HEK293 (cell line): ENCODE measurements around the gene EGR2.

Experiments used
- CTCF ChIA-PET: fragments of 350-600 bp; formaldehyde crosslinking; extraction: SDS; loops from one replicate; lab custom pipeline; 2021; ENCODE audit warnings: antibody characterized with exemption; lab: Yijun Ruan, JAX
- POLR2A ChIA-PET: fragments of 300-600 bp; formaldehyde crosslinking; extraction: SDS; loops from one replicate; lab custom pipeline; 2020; ENCODE audit warnings: antibody characterized with exemption, inconsistent platforms; lab: Yijun Ruan, JAX
- H3K27ac ChIP-seq: fragments of 200-500 bp; sonication (Bioruptor generic); 2 replicates; pipeline ENCODE4 v1.5.1; 2014; ENCODE audit warnings: low read depth, low read length, control low read depth, inconsistent platforms; ENCODE audit errors: extremely low read depth
- H3K36me3 ChIP-seq, 2 experiments: fragments of 200-500 bp in 1 of 2; sonication (Bioruptor generic) in 1 of 2; 1 replicate in 1 of 2; 2 replicates in 1 of 2; pipeline ENCODE4 v1.5.1; 2014 to 2017; ENCODE audit warnings: inconsistent platforms in 2 of 2, low read length in 2 of 2; ENCODE audit not compliant: control insufficient read depth in 2 of 2, insufficient read depth in 1 of 2
- H3K4me1 ChIP-seq: fragments of 200-500 bp; sonication (Bioruptor generic); 2 replicates; pipeline ENCODE4 v1.5.1; 2014; ENCODE audit warnings: mild to moderate bottlenecking, low read length, inconsistent platforms; ENCODE audit not compliant: control insufficient read depth, insufficient read depth
- H3K4me3 ChIP-seq: 2 replicates; pipeline ENCODE4 v1.5.1; 2011; ENCODE audit warnings: low read depth, mild to moderate bottlenecking, control low read depth, low read length, moderate library complexity
- H3K9me3 ChIP-seq: fragments of 200-500 bp; sonication (Bioruptor generic); 2 replicates; pipeline ENCODE4 v1.5.1; 2014; ENCODE audit warnings: low read depth, low read length, inconsistent platforms; ENCODE audit not compliant: control insufficient read depth, insufficient read depth
- GLI2 ChIP-seq: fragments of 450-650 bp; formaldehyde crosslinking; IDR thresholded peaks from 2 replicates; pipeline ENCODE4; 2017; ENCODE audit warnings: missing biosample characterization, missing genetic modification characterization, low read depth, borderline replicate concordance
- KLF16 ChIP-seq: fragments of 450-650 bp; formaldehyde crosslinking; IDR thresholded peaks from 2 replicates; pipeline ENCODE4 v1.5.1; 2017; ENCODE audit warnings: missing biosample characterization, missing genetic modification characterization
- KLF7 ChIP-seq: fragments of 450-650 bp; formaldehyde crosslinking; IDR thresholded peaks from 2 replicates; pipeline ENCODE4 v1.5.1; 2016; ENCODE audit warnings: missing biosample characterization, missing genetic modification characterization, borderline replicate concordance
- SCRT1 ChIP-seq: fragments of 450-650 bp; formaldehyde crosslinking; IDR thresholded peaks from 2 replicates; pipeline ENCODE4 v1.5.1; 2016; ENCODE audit warnings: missing biosample characterization, missing genetic modification characterization, borderline replicate concordance
- WT1 ChIP-seq: fragments of 450-650 bp; formaldehyde crosslinking; IDR thresholded peaks from 2 replicates; pipeline ENCODE4 v1.5.1; 2016; ENCODE audit warnings: missing biosample characterization, missing genetic modification characterization
- YY1 ChIP-seq: fragments of 450-650 bp; formaldehyde crosslinking; IDR thresholded peaks from 2 replicates; pipeline ENCODE4 v1.5.1; 2018; ENCODE audit warnings: missing biosample characterization, missing genetic modification characterization
- ZFP69B ChIP-seq: fragments of 450-650 bp; formaldehyde crosslinking; IDR thresholded peaks from 2 replicates; pipeline ENCODE4 v1.5.1; 2016; ENCODE audit warnings: missing biosample characterization, missing genetic modification characterization
- ZNF175 ChIP-seq: fragments of 450-650 bp; formaldehyde crosslinking; IDR thresholded peaks from 2 replicates; pipeline ENCODE4 v1.5.1; 2016; ENCODE audit warnings: missing biosample characterization, missing genetic modification characterization
- ZNF214 ChIP-seq: fragments of 450-650 bp; formaldehyde crosslinking; IDR thresholded peaks from 2 replicates; pipeline ENCODE4 v1.5.1; 2017; ENCODE audit warnings: missing biosample characterization, mild to moderate bottlenecking, missing genetic modification characterization, borderline replicate concordance
- ZNF311 ChIP-seq: fragments of 450-650 bp; formaldehyde crosslinking; IDR thresholded peaks from 2 replicates; pipeline ENCODE4 v1.5.1; 2017; ENCODE audit warnings: missing biosample characterization, missing genetic modification characterization, borderline replicate concordance
- ZNF341 ChIP-seq: fragments of 450-650 bp; formaldehyde crosslinking; IDR thresholded peaks from 2 replicates; pipeline ENCODE4; 2016; ENCODE audit warnings: low read depth, missing biosample characterization, missing genetic modification characterization
- ZNF416 ChIP-seq: fragments of 450-650 bp; formaldehyde crosslinking; IDR thresholded peaks from 2 replicates; pipeline ENCODE4 v1.5.1; 2016; ENCODE audit warnings: missing biosample characterization, missing genetic modification characterization
- ZNF423 ChIP-seq: fragments of 450-650 bp; formaldehyde crosslinking; IDR thresholded peaks from 2 replicates; pipeline ENCODE4 v1.5.1; 2016; ENCODE audit warnings: missing biosample characterization, missing genetic modification characterization
- ZNF514 ChIP-seq: fragments of 450-650 bp; formaldehyde crosslinking; IDR thresholded peaks from 2 replicates; pipeline ENCODE4 v1.5.1; 2016; ENCODE audit warnings: missing biosample characterization, missing genetic modification characterization
- ZNF561 ChIP-seq: fragments of 450-650 bp; IDR thresholded peaks from 2 replicates; pipeline ENCODE4 v1.5.1; 2018; ENCODE audit warnings: missing biosample characterization, missing genetic modification characterization, borderline replicate concordance
- ZNF785 ChIP-seq: fragments of 450-650 bp; formaldehyde crosslinking; IDR thresholded peaks from 2 replicates; pipeline ENCODE4 v1.5.1; 2016; ENCODE audit warnings: missing biosample characterization, missing genetic modification characterization
- TF ChIP-seq, protein P1 (sequence below): fragments of 450-650 bp; formaldehyde crosslinking; IDR thresholded peaks from 2 replicates; pipeline ENCODE4 v1.5.1; 2016; ENCODE audit warnings: missing biosample characterization, missing genetic modification characterization, borderline replicate concordance
- TF ChIP-seq, protein P2 (sequence below): fragments of 450-650 bp; formaldehyde crosslinking; IDR thresholded peaks from 2 replicates; pipeline ENCODE4 v1.5.1; 2016; ENCODE audit warnings: missing biosample characterization, missing genetic modification characterization
- TF ChIP-seq, protein P3 (sequence below): fragments of 450-650 bp; formaldehyde crosslinking; IDR thresholded peaks from 2 replicates; pipeline ENCODE4 v1.5.1; 2017; ENCODE audit warnings: missing biosample characterization, missing genetic modification characterization
- TF ChIP-seq, protein P4 (sequence below): fragments of 450-650 bp; formaldehyde crosslinking; IDR thresholded peaks from 2 replicates; pipeline ENCODE4 v1.5.1; 2017; ENCODE audit warnings: missing biosample characterization, missing genetic modification characterization

The EGR2 gene

DNA sequence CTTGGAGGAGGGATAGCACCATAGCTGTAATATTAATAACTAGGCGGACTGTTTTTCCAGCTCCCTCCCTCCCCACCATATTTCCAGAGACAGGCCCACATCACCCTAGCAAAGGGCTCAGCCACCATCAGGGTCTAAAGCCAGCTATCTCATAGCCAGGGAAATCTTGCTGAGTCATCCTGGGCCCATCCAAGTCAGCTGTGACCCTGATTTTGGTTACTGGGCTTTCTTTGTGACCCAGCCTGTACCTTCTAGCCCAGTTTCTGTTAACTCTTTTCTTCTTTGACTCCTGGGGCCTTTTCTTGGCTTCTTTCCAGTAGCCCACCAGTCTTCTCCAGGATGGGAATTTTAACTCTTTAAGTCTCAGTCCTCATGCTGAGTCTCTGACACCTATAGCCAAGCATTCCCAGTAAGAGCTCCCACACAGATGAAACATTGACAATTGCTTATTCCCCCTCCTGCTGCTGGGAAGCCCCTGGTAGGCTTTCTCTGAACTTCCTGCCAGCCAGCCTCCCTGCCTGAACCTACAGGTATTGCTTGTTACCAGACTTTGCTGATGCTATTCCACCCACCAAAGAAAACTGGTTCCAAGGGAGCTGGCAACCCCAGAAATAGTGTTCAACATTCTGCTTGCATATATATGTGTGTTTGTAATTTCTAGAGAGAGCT lies 46.5 kb downstream of the EGR2 start:
- CTCF ChIA-PET = no interaction called here
- H3K27ac ChIP-seq = no peak overlapping the region

GRCh38 chr10:62766386-62766785 lies 49.8 kb downstream of the EGR2 start:
- no peaks in the 10 kb centered on the region for H3K36me3 ChIP-seq
- H3K9me3 ChIP-seq = no peaks in the 10 kb centered on the region
- no peak overlapping the region for H3K4me3 ChIP-seq
- ChIA-PET CTCF (no interaction called here), POLR2A (no interaction called here)
- TF ChIP-seq ZFP69B (tag by site-specific recombination) = no peak
- TF ChIP-seq ZNF514 (tag by site-specific recombination) = no peak
- TF ChIP-seq ZNF561 (tag by site-specific recombination) = no peak
- TF ChIP-seq, protein P1, sequence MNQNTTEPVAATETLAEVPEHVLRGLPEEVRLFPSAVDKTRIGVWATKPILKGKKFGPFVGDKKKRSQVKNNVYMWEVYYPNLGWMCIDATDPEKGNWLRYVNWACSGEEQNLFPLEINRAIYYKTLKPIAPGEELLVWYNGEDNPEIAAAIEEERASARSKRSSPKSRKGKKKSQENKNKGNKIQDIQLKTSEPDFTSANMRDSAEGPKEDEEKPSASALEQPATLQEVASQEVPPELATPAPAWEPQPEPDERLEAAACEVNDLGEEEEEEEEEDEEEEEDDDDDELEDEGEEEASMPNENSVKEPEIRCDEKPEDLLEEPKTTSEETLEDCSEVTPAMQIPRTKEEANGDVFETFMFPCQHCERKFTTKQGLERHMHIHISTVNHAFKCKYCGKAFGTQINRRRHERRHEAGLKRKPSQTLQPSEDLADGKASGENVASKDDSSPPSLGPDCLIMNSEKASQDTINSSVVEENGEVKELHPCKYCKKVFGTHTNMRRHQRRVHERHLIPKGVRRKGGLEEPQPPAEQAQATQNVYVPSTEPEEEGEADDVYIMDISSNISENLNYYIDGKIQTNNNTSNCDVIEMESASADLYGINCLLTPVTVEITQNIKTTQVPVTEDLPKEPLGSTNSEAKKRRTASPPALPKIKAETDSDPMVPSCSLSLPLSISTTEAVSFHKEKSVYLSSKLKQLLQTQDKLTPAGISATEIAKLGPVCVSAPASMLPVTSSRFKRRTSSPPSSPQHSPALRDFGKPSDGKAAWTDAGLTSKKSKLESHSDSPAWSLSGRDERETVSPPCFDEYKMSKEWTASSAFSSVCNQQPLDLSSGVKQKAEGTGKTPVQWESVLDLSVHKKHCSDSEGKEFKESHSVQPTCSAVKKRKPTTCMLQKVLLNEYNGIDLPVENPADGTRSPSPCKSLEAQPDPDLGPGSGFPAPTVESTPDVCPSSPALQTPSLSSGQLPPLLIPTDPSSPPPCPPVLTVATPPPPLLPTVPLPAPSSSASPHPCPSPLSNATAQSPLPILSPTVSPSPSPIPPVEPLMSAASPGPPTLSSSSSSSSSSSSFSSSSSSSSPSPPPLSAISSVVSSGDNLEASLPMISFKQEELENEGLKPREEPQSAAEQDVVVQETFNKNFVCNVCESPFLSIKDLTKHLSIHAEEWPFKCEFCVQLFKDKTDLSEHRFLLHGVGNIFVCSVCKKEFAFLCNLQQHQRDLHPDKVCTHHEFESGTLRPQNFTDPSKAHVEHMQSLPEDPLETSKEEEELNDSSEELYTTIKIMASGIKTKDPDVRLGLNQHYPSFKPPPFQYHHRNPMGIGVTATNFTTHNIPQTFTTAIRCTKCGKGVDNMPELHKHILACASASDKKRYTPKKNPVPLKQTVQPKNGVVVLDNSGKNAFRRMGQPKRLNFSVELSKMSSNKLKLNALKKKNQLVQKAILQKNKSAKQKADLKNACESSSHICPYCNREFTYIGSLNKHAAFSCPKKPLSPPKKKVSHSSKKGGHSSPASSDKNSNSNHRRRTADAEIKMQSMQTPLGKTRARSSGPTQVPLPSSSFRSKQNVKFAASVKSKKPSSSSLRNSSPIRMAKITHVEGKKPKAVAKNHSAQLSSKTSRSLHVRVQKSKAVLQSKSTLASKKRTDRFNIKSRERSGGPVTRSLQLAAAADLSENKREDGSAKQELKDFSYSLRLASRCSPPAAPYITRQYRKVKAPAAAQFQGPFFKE (tag by site-specific recombination) = no peak
- no peak for TF ChIP-seq ZNF416
- TF ChIP-seq, protein P2, sequence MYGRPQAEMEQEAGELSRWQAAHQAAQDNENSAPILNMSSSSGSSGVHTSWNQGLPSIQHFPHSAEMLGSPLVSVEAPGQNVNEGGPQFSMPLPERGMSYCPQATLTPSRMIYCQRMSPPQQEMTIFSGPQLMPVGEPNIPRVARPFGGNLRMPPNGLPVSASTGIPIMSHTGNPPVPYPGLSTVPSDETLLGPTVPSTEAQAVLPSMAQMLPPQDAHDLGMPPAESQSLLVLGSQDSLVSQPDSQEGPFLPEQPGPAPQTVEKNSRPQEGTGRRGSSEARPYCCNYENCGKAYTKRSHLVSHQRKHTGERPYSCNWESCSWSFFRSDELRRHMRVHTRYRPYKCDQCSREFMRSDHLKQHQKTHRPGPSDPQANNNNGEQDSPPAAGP (tag by site-specific recombination) = no peak
- TF ChIP-seq ZNF341 (tag by site-specific recombination) = no peak
- no peak for TF ChIP-seq WT1 (tag by site-specific recombination)
- TF ChIP-seq ZNF785 = no peak
- TF ChIP-seq ZNF214 (tag by site-specific recombination) = no peak
- TF ChIP-seq, protein P3, sequence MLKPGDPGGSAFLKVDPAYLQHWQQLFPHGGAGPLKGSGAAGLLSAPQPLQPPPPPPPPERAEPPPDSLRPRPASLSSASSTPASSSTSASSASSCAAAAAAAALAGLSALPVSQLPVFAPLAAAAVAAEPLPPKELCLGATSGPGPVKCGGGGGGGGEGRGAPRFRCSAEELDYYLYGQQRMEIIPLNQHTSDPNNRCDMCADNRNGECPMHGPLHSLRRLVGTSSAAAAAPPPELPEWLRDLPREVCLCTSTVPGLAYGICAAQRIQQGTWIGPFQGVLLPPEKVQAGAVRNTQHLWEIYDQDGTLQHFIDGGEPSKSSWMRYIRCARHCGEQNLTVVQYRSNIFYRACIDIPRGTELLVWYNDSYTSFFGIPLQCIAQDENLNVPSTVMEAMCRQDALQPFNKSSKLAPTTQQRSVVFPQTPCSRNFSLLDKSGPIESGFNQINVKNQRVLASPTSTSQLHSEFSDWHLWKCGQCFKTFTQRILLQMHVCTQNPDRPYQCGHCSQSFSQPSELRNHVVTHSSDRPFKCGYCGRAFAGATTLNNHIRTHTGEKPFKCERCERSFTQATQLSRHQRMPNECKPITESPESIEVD (tag by site-specific recombination) = no peak
- TF ChIP-seq, protein P4, sequence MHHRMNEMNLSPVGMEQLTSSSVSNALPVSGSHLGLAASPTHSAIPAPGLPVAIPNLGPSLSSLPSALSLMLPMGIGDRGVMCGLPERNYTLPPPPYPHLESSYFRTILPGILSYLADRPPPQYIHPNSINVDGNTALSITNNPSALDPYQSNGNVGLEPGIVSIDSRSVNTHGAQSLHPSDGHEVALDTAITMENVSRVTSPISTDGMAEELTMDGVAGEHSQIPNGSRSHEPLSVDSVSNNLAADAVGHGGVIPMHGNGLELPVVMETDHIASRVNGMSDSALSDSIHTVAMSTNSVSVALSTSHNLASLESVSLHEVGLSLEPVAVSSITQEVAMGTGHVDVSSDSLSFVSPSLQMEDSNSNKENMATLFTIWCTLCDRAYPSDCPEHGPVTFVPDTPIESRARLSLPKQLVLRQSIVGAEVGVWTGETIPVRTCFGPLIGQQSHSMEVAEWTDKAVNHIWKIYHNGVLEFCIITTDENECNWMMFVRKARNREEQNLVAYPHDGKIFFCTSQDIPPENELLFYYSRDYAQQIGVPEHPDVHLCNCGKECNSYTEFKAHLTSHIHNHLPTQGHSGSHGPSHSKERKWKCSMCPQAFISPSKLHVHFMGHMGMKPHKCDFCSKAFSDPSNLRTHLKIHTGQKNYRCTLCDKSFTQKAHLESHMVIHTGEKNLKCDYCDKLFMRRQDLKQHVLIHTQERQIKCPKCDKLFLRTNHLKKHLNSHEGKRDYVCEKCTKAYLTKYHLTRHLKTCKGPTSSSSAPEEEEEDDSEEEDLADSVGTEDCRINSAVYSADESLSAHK (tag by site-specific recombination) = no peak
- no peaks in the 10 kb centered on the region for H3K4me1 ChIP-seq
- H3K27ac ChIP-seq = no peak overlapping the region

More for the DNA sequence above, 46.5 kb downstream of the EGR2 start:
- Histone ChIP-seq H3K36me3 (no peaks in the 10 kb centered on the region), H3K4me1 (no peaks in the 10 kb centered on the region), H3K4me3 (no peak overlapping the region), H3K9me3 (no peaks in the 10 kb centered on the region)
- no peak for TF ChIP-seq GLI2 (tag by site-specific recombination)
- no peak for TF ChIP-seq YY1 (tag by site-specific recombination)
- TF ChIP-seq KLF7 (tag by site-specific recombination) = no peak
- no peak for TF ChIP-seq SCRT1
- TF ChIP-seq ZNF423 (tag by site-specific recombination) = no peak
- TF ChIP-seq ZNF311 = no peak
- TF ChIP-seq KLF16 (tag by site-specific recombination) = no peak
- TF ChIP-seq ZNF175 = no peak
- POLR2A ChIA-PET = no interaction called here
